AG09319 (cell line): ENCODE measurements around the gene UGT2B10.

Experiments
- DNase-seq: peaks from one replicate; pipeline ENCODE4 v3.0.0-alpha.2; 2010; ENCODE audit warnings: low read depth; ENCODE audit errors: extremely low read depth
- TF ChIP-seq, protein P1 (sequence below): IDR thresholded peaks from 2 replicates; pipeline ENCODE4 v1.5.1; 2011; ENCODE audit warnings: low read depth, mild to moderate bottlenecking, inconsistent platforms, low read length, moderate library complexity

Gene UGT2B10

DNA sequence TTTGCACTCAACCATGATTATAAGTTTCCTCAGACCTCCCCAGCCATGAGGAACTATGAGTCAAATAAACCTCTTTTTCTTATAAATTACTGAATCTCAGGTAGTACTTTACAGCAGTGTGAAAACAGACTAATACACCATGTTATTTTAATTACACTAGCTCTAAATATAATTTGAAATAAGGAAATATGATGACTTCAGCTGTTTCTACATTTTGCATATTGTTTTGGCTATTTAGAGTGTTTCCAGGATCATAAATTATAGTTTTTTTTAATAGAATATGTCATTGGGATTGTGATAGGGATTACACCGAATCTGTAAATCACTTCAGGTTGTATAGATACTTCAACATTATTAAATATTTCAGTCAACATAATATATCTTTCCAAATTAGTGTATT, 43.9 kb downstream of the UGT2B10 start:
- TF ChIP-seq, protein P1, sequence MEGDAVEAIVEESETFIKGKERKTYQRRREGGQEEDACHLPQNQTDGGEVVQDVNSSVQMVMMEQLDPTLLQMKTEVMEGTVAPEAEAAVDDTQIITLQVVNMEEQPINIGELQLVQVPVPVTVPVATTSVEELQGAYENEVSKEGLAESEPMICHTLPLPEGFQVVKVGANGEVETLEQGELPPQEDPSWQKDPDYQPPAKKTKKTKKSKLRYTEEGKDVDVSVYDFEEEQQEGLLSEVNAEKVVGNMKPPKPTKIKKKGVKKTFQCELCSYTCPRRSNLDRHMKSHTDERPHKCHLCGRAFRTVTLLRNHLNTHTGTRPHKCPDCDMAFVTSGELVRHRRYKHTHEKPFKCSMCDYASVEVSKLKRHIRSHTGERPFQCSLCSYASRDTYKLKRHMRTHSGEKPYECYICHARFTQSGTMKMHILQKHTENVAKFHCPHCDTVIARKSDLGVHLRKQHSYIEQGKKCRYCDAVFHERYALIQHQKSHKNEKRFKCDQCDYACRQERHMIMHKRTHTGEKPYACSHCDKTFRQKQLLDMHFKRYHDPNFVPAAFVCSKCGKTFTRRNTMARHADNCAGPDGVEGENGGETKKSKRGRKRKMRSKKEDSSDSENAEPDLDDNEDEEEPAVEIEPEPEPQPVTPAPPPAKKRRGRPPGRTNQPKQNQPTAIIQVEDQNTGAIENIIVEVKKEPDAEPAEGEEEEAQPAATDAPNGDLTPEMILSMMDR = no peak
- DNase-seq = no peak

GRCh38 chr4:68861057-68861456, 45.3 kb downstream of the UGT2B10 start:
- DNase-seq = no peak
- TF ChIP-seq, protein P1 = no peak

GRCh38 chr4:68864438-68865187, 48.8 kb downstream of the UGT2B10 start:
- no peak for DNase-seq
- TF ChIP-seq, protein P1 = no peak

- no peak for DNase-seq
- TF ChIP-seq, protein P1 = no peak
These were observed 49.4 kb downstream of the UGT2B10 start for GRCh38 chr4:68865188-68865638.

GRCh38 chr4:68865760-68866159, 50.0 kb downstream of the UGT2B10 start:
- no peak for DNase-seq
- TF ChIP-seq, protein P1 = no peak

GRCh38 chr4:68869274-68869773, 53.5 kb downstream of the UGT2B10 start:
- no peak for DNase-seq
- TF ChIP-seq, protein P1 = no peak

DNA sequence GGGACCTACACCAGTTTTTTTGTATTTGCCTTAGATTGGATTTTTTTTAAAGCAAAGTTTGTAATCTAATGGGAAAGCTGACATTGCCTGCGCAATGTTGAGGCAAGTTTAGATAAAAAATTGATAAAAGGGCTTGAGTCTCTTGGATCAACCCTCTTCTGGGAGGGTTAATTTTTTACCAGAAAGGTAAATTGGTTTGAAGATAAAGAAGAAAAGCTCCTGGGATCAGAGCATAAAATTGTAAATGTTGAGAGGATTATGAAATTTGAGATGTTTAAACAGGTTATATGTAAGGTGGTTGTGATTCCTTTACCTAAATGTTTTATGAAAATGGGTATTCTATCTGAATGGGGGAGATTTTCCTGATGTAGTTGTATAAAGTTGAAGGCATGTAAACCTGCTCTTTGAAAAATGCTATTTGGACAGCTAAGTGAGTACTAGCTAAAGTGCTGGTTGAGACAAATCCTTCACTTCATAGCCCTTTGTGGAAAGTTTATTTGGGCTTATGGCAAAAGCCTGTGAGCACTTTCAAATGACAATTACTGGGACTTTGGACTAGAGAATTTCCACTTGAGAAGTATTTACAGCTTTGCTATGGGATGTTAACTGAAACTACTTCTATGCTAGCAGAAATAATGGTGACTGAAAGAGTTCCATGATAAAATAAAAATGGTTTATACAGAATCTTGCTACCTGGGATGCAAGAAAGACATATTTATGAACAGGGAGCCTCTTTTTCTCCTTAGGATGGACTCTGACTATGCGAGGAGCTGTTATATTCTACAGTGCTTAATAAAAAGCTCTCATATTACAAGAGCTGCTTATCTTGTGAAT, 56.2 kb downstream of the UGT2B10 start:
- DNase-seq = no peak
- TF ChIP-seq, protein P1 = no peak
